Left forelimb (tissue), 1 donor: ENCODE measurements around the gene NEURL1.
"Not testable (repeated sequence)": the region's sequence is repeated elsewhere in the genome, so short reads cannot be mapped to it uniquely, and the experiment has no call there.

Experiments used
- DNase-seq: peaks from one replicate; pipeline ENCODE4 v3.0.0-alpha.2; 2018; ENCODE audit warnings: low spot score

Gene NEURL1

DNA sequence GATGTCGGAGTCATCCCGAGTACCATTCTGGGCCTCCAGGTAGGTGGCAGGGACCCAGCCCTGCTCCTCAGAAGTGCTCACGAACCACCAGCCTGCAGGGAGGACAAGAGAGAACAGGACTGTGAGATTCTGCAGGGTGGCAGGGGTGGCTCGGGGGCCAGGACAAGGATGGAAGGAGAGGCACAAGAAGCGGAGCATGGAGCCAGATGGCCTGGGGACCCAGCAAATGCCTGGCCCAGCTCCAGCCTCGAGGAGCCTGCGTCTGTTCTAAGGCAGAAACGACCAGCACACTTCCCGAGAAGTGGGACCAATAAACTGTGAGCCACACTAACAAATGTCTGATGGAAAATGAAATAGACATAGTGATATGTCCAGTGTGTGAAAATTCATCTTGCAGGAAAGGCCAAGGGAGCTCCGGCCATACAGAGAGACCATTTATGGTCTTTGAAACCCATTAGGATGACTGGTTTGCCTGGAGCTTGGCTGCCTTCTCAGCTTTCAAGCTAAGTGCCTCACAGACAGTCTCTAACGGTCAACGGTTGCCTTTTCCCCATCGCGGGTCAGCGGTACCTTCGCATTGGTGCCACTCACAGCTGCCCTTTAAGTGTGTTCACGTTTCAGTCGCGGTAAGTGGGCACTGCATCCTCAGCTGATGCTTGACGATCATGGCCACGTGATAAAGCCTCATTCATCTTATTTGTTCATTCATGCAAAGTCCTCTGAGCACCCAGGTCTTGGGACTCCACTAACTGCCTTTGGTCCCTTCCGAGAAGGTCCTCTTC lies 133.8 kb downstream of the NEURL1 start:
- no peak for DNase-seq

DNA sequence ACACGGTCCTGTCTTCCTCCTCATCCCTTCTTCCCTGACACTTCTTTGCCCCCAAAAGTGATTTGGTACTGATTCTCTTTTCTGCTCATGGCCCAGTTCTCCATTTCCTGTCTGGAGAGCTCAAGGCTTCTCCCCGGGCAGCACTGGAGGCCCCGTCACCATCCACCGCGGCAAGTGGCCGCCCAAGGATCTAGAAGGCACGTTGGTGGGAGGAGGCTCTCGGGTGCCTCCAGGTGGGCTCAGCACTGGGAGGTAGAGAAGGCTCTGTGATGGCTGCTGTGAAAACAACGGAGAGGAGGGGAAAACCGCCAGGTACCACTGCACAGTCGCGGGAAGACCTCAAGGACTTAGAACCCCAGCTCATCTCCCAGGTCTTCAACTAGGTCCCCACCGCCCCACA lies 134.4 kb downstream of the NEURL1 start:
- DNase-seq = no peak

DNA sequence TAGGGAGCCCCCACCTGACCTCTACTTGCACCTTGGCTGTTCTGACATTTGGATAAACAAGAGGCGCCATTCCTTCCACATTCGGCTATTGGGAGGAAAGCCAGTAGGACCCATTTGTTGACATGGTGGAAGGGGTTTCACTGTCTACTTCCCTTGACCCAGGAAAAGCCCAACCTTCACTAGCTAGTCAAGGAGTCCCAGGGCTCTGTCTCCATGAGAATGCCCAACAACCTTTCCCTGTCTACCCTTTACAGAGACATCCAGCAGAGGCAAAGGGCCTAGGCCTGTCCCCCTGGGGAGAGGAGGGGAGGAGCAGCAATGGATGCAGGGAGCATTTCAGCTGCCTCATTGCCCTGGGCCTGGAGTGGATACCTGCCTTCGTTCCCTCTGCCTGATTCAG lies 136.1 kb downstream of the NEURL1 start:
- DNase-seq = no peak

GRCh38 chr10:103630156-103630555 lies 136.7 kb downstream of the NEURL1 start:
- DNase-seq = no peak

- no peak for DNase-seq
Observed at GRCh38 chr10:103632247-103632642, 138.7 kb downstream of the NEURL1 start.

- not testable (repeated sequence) for DNase-seq
Observed at GRCh38 chr10:103632871-103633270, 139.4 kb downstream of the NEURL1 start.

DNA sequence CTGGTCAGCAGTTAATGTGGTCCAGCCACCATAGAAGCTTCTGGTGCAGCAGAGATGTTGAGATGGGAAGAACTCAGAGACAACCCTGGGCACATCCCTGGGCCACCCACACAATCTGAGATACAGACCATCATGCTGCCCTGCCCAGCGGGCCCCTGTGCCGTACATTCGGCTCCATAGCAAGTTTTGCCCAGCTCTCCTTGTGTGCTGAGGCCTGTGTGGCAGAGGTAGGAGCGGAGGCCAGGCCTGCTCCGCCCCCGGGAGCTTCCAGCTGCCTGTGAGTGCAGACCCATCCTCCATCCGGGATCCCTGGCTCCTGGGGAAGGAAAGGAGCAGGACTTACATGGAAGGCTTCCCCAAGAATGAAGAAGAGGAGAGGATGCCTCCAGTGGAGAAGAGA lies 140.3 kb downstream of the NEURL1 start:
- DNase-seq = no peak

DNA sequence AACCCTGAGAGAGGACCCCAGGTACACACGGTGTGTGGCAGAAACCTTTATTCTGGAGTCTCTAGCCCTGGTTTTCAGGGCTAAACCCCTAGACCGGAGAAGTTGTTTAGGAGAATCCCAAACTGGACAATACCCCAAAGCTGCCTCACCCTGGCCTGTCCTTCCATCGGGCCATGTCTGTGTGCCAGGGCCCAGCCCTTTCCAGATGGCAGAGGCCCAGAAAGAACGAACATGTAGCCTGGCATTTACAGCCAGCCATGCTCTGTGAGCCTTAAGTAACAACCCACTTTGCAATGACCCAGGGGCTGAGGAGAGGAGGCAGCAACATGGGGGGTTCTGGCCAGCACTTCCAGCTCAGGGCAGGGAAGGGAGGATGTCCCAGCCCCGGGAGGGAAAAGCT lies 142.1 kb downstream of the NEURL1 start:
- no peak for DNase-seq

GRCh38 chr10:103636492-103636891 lies 143.0 kb downstream of the NEURL1 start:
- no peak for DNase-seq

GRCh38 chr10:103637011-103637410 lies 143.5 kb downstream of the NEURL1 start:
- DNase-seq = no peak

- peak; percentile 82 for DNase-seq
Observed at GRCh38 chr10:103637927-103638557, 144.5 kb downstream of the NEURL1 start.

DNA sequence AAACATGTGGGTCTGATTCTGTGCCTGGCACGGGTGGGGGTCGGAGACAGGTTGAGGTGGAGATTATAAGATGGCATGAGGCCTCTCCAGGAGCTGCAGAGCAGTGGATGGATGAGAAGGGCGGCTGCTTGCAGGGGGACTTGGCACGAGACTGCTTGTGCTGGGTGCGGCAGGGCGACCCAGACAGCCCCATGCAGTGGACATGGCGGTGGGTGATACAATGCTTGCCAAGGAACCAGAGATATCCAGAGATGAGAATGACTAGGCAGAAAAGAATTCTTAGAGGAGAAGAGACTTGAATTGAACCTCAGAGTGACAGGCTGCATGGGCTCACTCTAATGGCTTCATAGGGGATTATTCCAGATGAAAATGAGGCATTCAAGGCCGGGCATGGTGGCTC lies 145.4 kb downstream of the NEURL1 start:
- DNase-seq = no peak

DNA sequence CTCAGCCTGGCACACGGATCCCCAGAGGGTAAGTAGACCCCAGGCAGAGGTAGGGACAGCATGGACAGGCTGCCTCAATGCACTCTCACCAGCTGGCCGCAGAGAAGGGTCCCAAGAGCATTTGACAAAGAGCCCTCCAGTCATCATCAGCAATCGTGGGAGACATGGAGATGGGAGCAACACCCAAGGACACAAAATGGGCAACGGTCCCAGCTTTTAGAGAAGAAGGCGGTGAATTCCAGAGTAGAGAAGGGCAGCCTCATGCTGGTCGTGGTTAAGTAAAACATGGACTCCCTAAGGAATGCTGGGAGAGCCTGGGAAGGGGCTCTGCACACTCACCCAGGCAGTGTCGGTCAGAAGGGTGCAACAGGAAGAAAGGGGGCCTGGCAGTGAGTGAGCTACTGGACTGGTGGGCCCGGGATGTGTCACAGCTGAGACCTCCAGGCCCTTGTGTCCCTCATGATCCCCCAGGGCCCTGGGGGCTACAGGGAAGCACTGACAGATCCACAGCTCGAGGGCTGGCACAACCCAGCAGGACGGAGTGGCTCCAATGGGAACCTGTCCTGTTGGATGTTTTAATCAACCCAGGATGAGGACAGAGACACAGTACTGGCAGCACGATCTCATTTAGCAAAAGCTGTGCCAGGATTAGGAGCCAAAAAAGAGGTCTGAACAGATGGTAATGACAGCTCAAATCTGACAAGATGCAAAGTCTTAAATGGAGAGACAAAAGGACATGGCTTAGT lies 147.1 kb downstream of the NEURL1 start:
- no peak for DNase-seq

- no peak for DNase-seq
Observed at GRCh38 chr10:103641326-103641725, 147.8 kb downstream of the NEURL1 start.
